D341Med (cell line): ENCODE results near the gene GOLGA7B.

Source experiments
- DNase-seq: peaks from one replicate; pipeline ENCODE4 v3.0.0; 2012; ENCODE audit warnings: low spot score

Gene GOLGA7B

GRCh38 chr10:97895084-97895483 lies 45.4 kb downstream of the GOLGA7B start:
- no peak for DNase-seq

DNA sequence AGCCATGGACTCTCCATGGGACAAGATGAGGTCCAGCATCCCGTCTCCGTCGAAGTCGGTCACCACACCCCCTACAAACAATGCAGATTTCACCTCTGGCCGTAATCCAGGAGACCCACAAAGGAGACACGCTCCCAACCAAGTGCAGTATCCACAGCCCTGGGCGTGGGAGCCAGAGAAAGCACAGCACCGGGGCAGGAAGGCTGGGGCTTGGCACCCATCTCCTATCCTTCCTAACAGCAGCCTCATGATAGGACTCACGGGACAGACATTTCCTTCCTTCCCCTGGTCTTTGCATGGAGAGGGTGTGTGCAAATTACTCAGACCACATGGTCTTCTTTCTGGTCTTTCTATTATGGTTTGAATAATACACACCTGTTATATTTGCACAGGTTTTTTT lies 46.3 kb downstream of the GOLGA7B start:
- no peak for DNase-seq

DNA sequence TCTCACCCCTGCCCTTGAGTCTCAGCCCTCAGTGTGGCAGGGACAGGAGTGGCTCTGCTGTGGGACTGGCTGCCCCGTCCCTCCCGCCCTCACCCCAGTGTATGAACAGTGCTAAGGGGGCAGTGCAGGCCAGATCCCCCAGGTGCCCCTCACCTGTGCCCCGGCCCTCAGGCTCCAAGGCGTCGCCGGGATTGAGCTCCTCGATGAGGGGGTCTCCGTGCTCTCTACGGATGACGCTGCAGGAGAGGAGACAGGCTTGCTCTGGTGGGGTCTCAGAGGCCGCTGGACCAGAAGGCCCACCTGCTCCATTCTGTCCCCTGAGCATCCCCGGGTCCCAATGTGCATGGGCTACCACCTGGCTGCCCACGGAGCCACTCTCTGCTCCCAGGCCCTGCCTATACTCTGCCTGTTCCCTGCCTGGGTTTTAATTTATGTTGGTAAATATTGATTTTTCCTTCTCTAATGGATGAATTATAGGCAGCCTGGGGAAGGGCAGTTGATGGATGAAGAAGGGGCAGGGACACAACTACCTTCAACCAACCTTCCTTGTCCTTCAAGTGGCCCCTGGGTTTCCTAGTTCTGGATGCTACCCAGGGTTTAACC lies 47.2 kb downstream of the GOLGA7B start:
- DNase-seq = no peak

- no peak for DNase-seq
Observed at GRCh38 chr10:97898429-97898828, 48.8 kb downstream of the GOLGA7B start.

- no peak for DNase-seq
Observed at GRCh38 chr10:97901381-97901780, 51.7 kb downstream of the GOLGA7B start.

GRCh38 chr10:97903128-97904017 lies 53.7 kb downstream of the GOLGA7B start:
- no peak for DNase-seq

DNA sequence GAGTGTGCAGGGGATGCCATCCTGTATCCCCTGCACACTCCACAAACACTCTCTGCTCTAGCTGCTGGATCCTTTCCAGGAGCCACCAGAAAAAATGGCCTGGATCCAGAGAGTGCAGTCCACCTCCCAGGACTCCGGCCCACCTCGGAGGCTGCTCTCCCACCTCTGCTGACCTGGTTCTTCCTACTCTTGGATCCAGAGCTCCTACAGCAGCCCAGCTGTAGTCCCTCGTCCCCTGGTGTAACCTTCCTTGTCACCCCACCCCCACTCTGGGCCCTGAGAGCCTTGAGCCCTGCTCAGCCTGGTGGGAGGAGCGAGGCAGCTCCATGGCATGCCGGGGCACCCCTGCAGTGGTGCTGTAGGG lies 54.4 kb downstream of the GOLGA7B start:
- no peak for DNase-seq

DNA sequence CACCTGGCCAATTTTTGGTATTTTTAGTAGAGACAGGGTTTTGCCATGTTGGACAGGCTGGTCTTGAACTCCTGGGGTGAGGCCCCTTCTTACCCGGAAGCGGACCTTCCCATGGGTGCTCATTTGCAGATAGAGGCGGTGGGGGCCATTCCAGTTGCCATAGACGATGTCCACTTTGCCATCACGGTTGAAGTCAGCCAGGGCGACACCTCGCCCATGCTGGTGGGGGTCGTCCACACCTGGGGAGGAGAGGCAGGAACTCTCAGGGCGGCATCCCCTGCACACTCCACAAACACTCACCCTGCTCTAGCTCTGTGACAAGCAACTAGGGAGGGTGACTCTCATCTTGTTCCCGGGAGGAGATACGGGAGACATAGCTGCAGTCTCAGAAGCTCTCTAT lies 54.9 kb downstream of the GOLGA7B start:
- no peak for DNase-seq

DNA sequence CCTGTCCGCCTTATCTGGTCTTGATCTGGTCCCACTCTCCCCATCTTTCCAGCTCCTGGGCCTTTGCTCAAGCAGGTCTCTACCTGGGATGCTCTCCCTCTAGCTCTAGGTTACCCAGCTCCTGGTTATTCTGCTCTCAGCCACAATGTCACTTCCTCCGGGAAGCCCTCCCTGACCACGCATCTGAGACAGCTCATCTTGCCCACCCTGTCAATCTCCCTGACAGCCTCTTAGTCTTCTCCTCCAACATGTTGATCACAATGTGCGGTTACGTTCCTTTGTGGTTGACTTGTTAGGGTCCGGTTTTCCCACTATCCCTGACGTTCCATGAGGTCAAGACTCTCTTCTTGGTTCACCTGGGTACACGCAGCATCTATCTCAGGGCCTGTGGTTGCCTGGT lies 55.6 kb downstream of the GOLGA7B start:
- DNase-seq = no peak

DNA sequence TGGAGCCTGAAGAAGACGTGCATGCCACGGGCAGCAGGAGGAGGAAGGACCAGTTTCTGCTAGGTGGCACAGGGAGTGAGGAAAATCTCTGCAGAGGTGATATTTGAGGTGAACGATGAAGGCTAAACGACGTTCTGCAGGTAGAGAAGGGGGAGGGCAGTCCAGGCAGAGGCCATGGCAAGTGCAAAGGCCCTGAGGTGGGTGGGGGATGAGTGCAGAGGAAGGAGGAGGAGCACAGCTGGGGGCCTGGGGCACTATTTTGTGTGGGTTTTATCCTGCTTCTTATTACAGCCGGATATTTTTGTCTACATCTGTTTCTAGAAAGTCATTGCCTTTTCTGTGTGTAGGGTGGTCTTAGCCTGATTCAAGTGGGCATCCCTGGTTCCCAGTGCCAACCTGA lies 57.6 kb downstream of the GOLGA7B start:
- no peak for DNase-seq

DNA sequence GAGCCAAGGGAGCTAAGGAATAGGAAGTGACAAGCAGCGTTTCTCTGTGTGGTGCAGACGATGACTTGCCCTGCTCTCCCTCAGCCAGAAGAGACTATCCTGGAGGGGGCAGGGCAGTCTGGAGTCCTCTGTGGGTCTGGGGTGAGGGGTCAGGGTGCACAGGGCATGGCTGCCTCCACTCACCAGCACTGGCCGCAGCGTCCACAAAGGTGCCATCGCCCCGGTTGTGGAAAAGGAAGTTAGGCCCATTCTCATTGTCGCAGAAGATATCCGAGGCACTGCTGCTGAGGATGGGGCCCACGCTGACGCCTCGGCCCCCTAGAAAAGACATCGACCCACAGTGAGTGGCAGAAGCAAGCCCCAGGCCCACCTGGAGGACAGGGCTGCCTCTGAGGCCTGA lies 58.2 kb downstream of the GOLGA7B start:
- no peak for DNase-seq

GRCh38 chr10:97910661-97911060 lies 61.0 kb downstream of the GOLGA7B start:
- no peak for DNase-seq

DNA sequence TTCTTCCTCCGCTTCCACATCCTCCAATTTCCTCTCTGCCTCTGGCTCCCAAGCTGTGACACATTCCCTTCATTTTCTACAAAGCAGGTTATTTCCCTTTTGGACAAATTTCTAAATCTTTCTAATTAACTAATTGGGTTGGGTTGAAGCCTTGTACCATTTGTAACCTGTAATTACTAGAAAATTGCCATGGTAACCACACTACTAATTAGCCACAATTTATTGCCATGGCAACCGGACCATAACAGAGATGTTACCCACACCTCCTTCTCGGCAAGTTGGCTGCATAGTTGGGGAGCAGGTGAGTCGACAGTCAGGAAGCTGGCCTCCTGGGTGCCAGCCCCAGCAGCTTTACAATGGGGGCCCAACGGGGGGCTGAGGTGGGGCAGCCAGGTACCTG lies 61.6 kb downstream of the GOLGA7B start:
- DNase-seq = no peak

DNA sequence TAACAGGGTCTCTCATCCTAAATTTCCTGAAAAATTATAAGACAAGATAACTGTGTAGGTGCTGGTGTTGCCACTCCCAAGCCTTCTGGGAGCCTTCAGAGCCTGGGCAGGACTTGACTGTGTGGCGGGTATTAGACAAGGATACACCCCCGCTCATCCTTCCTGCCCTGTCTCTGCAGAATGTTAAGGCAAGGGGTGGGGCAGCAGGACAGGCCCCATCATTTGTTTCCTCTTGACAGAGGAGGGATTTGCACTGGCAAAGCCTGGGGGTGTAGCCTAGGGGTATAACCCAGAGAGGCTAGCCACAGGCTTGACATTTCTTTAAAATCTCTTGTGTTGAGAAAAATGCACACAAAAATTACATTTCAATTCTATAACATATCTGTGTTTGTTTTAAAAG lies 63.5 kb downstream of the GOLGA7B start:
- no peak for DNase-seq

DNA sequence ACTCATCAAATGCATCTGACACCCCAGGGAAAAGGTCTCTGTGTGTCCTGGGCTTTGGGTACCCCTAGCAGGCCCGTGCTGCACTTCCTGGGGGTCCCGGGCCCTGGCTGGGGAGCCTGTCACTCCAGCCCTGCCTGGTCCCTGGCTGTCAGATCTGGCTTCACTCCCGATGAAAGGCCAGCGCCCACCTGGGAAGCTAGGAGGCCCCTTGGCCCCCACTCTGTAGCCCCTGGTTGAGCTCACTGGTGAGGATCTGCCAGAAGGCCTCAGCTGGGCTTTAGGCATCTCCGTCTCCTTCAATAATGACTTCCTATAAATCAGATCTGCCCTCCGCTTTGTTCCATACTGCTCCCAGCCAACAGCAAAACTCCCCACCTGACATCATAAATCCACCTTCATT lies 64.0 kb downstream of the GOLGA7B start:
- DNase-seq = no peak

DNA sequence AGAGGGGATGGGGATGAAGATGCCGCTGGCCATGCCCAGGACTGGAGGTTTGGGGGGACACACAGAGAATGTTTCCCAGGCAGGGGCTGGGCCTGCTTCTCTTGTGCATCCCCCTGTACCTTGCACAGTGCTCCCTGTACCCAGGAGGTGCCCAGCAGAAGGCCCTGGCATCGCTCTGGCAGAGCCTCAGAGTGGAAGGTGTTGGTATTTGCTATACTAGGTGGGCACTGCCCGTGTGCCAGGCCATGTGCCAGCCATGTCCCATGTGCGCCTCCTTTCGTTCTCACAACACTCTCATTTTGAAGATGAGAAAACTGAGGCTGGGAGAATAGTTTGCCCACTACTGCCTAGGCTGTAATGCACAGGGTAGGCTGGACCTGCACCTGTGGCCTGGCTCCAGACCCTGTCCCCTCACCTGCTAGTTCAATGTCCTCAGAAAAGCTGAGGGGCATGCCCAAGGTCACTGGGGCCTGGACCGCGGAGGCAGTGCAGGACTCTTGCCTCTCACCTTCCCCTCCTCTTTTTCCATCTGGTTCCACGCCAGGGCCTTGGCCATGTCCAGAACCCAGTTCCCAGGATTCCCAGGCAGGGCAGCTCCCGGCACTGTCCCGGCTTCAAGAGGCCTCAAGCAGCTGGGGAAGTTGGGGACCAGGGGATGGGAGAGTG lies 64.7 kb downstream of the GOLGA7B start:
- no peak for DNase-seq

DNA sequence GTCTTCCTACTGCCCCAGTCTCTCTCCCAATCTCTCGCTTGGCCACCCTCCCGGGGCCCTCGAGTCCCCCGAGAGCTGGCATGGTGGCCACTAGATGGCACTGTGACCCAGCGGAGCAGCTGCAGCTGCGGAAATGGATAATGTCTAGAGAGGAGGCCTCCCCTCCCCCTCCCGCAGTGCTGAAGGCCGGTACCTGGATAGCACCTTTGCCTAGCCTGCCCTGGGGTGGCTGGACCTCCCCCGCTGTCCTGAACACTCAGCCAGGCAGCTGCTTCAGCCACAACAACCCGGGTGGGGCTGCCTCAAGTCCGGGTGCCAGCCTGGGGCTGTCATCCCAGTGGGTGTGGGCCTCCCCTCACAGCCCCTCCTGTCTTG lies 65.2 kb downstream of the GOLGA7B start:
- DNase-seq = peak; percentile 81

- DNase-seq = no peak
Observed at GRCh38 chr10:97915346-97916131, 65.9 kb downstream of the GOLGA7B start.

GRCh38 chr10:97916586-97916985 lies 66.9 kb downstream of the GOLGA7B start:
- DNase-seq = no peak

- DNase-seq = no peak
Observed at GRCh38 chr10:97919012-97919411, 69.4 kb downstream of the GOLGA7B start.

DNA sequence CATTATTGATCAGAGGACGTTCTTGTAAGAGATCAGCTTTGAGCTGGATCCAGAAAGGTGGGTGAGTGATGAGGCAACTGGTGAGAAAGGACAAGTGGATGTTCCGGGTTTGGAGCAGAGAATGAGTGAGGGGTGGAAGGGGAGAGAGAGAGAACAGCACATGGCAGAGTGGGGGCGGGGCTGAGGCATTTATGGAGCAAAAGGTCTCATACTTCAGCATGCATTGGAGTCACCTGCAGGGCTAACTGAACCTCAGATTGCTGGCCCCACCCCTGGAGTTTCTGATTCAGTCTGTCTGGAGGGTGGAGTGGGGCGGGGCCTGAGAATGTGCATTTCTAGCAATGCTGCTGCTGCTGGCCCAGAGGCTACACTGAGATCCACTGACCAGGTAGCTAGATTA lies 71.2 kb downstream of the GOLGA7B start:
- DNase-seq = no peak
